Measurements from ENCODE around the gene BRD7. TPM values are rescaled to one million over a fixed set of nuclear protein-coding genes. Genes with fewer than 3 reads are reported as not detected.

BRD7 gene
- total RNA-seq, 1 donor from 2014 or later = 80.8 TPM

DNA sequence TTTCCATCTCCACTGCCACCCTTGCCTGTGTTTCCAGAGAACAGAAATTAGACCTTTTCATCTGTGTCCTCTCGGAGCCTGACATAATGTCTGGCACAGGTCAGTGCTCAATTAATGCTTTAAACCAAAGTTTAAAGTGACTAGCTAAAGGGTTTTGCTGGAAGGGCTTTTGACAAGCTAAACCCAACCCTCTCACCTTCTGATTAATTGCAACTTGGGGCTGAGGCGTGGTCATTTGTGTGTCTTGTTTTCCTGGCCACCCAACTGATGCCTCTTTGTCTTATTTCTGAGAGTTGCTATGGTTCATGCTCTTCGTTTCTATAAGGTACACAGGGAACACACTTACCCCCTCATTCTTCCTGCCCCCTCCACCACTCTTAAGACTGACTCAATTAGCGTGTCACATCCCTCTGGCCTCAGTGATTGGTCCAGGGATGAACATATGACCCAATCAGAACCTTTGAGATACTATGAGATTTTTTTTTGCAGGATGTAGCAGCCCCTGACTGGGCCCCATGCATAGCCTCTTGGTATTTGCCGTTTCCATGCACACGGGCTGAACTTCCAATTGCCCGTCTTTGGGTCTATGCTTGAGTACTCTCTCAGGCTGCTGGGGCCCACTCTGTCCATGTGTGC is 15.8 kb upstream of the BRD7 start:
- peaks cover 4% of the 10 kb centered on the region for H3K9me3 Mint-ChIP-seq (ENCODE audit: unreplicated experiment)
- H3K4me1 Mint-ChIP-seq (ENCODE audit: low read depth, unreplicated experiment) = peaks cover 16% of the 10 kb centered on the region
- DNase-seq = no peak
- H3K27me3 Mint-ChIP-seq (ENCODE audit: unreplicated experiment) = peaks cover 11% of the 10 kb centered on the region
- no peaks in the 10 kb centered on the region for H3K36me3 Mint-ChIP-seq (ENCODE audit: unreplicated experiment)
- H3K27ac Mint-ChIP-seq (ENCODE audit: unreplicated experiment) = no peak overlapping the region
- TF ChIP-seq, protein P1, sequence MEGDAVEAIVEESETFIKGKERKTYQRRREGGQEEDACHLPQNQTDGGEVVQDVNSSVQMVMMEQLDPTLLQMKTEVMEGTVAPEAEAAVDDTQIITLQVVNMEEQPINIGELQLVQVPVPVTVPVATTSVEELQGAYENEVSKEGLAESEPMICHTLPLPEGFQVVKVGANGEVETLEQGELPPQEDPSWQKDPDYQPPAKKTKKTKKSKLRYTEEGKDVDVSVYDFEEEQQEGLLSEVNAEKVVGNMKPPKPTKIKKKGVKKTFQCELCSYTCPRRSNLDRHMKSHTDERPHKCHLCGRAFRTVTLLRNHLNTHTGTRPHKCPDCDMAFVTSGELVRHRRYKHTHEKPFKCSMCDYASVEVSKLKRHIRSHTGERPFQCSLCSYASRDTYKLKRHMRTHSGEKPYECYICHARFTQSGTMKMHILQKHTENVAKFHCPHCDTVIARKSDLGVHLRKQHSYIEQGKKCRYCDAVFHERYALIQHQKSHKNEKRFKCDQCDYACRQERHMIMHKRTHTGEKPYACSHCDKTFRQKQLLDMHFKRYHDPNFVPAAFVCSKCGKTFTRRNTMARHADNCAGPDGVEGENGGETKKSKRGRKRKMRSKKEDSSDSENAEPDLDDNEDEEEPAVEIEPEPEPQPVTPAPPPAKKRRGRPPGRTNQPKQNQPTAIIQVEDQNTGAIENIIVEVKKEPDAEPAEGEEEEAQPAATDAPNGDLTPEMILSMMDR (IDR thresholded peaks at IDR 0.05; ENCODE audit: partially characterized antibody, unreplicated experiment) = no peak
- H3K4me3 Mint-ChIP-seq (ENCODE audit: unreplicated experiment) = no peak overlapping the region

DNA sequence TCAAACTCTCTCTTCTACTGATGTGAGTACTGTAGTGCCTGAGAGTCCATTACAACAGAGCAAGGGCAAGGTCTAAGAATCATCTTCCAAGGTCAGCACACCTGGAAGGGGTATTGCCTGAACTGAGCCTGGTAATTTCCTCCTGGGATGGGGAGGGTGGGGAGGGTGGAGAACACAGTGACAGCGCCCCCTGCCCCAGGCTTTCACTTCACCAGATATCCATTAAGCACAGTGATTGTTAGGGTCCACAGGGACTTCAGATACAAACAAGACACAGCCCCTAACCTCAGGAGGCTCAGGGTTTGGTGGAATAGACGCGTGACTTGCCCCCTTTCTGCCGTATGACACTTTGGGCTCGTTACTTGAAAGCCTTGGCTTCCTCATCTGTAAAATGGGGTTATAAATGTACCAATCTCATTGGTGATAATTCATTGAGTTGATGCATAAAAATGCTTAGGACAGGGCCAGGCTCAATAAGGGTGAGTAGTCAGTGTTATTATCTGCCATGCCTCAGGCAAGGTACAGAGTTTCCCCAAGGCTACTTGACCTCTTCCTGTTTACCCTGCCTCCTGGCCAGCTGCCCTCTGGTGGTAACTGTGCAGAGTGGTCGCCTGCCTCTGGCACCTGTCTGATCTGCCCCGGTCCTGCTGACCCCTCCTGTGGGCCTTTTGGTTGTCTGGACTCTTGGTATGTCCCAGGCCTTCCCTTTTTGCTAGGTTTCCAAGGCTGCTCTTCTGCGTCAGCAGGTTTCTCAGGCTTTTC is 13.1 kb upstream of the BRD7 start:
- no peak overlapping the region for H3K4me3 Mint-ChIP-seq (ENCODE audit: unreplicated experiment)
- H3K27me3 Mint-ChIP-seq (ENCODE audit: unreplicated experiment) = peaks cover 11% of the 10 kb centered on the region
- no peaks in the 10 kb centered on the region for H3K36me3 Mint-ChIP-seq (ENCODE audit: unreplicated experiment)
- H3K27ac Mint-ChIP-seq (ENCODE audit: unreplicated experiment) = no peak overlapping the region
- no peak for DNase-seq
- H3K9me3 Mint-ChIP-seq (ENCODE audit: unreplicated experiment) = peaks cover 6% of the 10 kb centered on the region
- TF ChIP-seq, protein P1 (IDR thresholded peaks at IDR 0.05; ENCODE audit: partially characterized antibody, unreplicated experiment) = no peak
- H3K4me1 Mint-ChIP-seq (ENCODE audit: low read depth, unreplicated experiment) = peaks cover 9% of the 10 kb centered on the region

DNA sequence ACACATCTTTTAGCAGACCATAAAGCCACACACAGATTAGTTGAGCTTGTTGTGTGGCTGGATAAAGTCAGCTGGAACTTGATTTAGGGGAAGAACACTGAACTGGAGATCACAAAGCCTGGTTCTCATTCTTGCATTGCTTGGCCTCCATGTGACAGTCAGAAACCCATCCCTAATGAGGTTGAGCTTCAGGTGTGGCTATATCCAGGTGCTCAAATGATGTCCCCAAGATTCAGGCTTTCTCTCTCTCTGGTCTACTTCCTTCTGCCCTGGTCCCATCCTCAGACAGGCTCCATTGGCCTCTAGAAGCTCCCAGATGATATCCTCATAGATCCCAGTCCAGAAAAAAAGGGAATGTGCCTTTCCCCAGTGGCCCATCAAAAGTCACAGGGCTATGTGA is 9.6 kb upstream of the BRD7 start:
- TF ChIP-seq, protein P1 (IDR thresholded peaks at IDR 0.05; ENCODE audit: partially characterized antibody, unreplicated experiment) = no peak
- Mint-ChIP-seq H3K27ac (ENCODE audit: unreplicated experiment) (no peak overlapping the region), H3K27me3 (ENCODE audit: unreplicated experiment) (peaks cover 9% of the 10 kb centered on the region), H3K9me3 (ENCODE audit: unreplicated experiment) (peaks cover 4% of the 10 kb centered on the region), H3K4me3 (ENCODE audit: unreplicated experiment) (no peak overlapping the region), H3K36me3 (ENCODE audit: unreplicated experiment) (no peaks in the 10 kb centered on the region), H3K4me1 (ENCODE audit: low read depth, unreplicated experiment) (no peaks in the 10 kb centered on the region)
- DNase-seq = no peak

DNA sequence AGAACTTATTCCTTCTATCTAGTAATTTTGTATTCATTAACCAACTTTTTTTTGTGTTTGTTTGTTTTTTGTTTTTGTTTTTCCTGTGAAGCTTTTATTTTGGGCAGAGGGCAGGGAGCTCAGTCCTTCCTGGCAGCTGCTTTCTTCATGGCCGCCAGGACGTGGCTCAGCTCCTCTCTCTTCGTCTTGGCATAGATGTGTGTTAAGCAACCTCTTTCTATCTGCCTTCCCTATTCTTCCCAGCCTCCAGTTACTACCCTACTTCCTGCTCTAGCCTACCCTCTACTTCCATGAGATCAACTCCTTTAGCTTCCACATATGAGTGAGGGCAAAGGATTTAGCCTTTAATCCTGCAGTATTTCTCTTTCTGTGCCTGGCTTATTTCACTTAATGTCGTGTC is 8.2 kb upstream of the BRD7 start:
- no peak for DNase-seq
- H3K4me3 Mint-ChIP-seq (ENCODE audit: unreplicated experiment) = no peak overlapping the region
- TF ChIP-seq, protein P1 (IDR thresholded peaks at IDR 0.05; ENCODE audit: partially characterized antibody, unreplicated experiment) = no peak
- H3K27me3 Mint-ChIP-seq (ENCODE audit: unreplicated experiment) = peaks cover 5% of the 10 kb centered on the region
- H3K4me1 Mint-ChIP-seq (ENCODE audit: low read depth, unreplicated experiment) = peaks cover 3% of the 10 kb centered on the region
- no peaks in the 10 kb centered on the region for H3K36me3 Mint-ChIP-seq (ENCODE audit: unreplicated experiment)
- no peak overlapping the region for H3K27ac Mint-ChIP-seq (ENCODE audit: unreplicated experiment)
- H3K9me3 Mint-ChIP-seq (ENCODE audit: unreplicated experiment) = peaks cover 4% of the 10 kb centered on the region

GRCh38 chr16:50373780-50374179 is 5.0 kb upstream of the BRD7 start:
- no peak for DNase-seq
- H3K4me3 Mint-ChIP-seq (ENCODE audit: unreplicated experiment) = no peak overlapping the region
- H3K36me3 Mint-ChIP-seq (ENCODE audit: unreplicated experiment) = no peaks in the 10 kb centered on the region
- TF ChIP-seq, protein P1 (IDR thresholded peaks at IDR 0.05; ENCODE audit: partially characterized antibody, unreplicated experiment) = no peak
- peaks cover 6% of the 10 kb centered on the region for H3K9me3 Mint-ChIP-seq (ENCODE audit: unreplicated experiment)
- no peak overlapping the region for H3K27ac Mint-ChIP-seq (ENCODE audit: unreplicated experiment)
- H3K4me1 Mint-ChIP-seq (ENCODE audit: low read depth, unreplicated experiment) = peaks cover 6% of the 10 kb centered on the region
- peaks cover 5% of the 10 kb centered on the region for H3K27me3 Mint-ChIP-seq (ENCODE audit: unreplicated experiment)

Measured in glutamatergic neuron (in vitro differentiated cells).